Cardiac septum (tissue), 1 donor: Measurements from ENCODE around the gene GGCX. TPM values are rescaled to one million over a fixed set of nuclear protein-coding genes. Genes with fewer than 3 reads are reported as not detected.
"Not testable (repeated sequence)": the region's sequence is repeated elsewhere in the genome, so short reads cannot be mapped to it uniquely, and the experiment has no call there.

Experiments used
- DNase-seq: peaks from one replicate; pipeline ENCODE4 v3.0.0-alpha.2; 2020; ENCODE audit warnings: low spot score
- intact Hi-C: fragments of 100-400 bp; cut with DNase I; formaldehyde crosslinking; loops from one replicate; pipeline ENCODE4 v1.14.0; 2022
- total RNA-seq: library from RNA; stranded (reverse); fragmentation: NEBNext Ultra II Directional; extraction: Animal tissue kit (Norgen Biotek cat#: 25700); gene quantifications from one replicate; pipeline ENCODE4 v1.2.1, GENCODE V29; 2021
- donor health status: DM: no; HTN: no; CAD: no.

The GGCX gene
- total RNA-seq, 1 donor from 2014 or later: 23.3 TPM

- intact Hi-C loops: no loop called here
These were observed 17.2 kb upstream of the GGCX start for GRCh38 chr2:85578243-85579180.

GRCh38 chr2:85577386-85578242 is 16.3 kb upstream of the GGCX start, which contains the start of gene VAMP8:
VAMP8 (plus strand) TSS chr2:85577586; CDS start chr2:85577647, 61 bp downstream.
- DNase-seq: no peak
- intact Hi-C loops: no loop called here

More at GRCh38 chr2:85578243-85579180, 17.2 kb upstream of the GGCX start:
- DNase-seq: peak; percentile 83

- intact Hi-C loops: no loop called here
- DNase-seq: no peak
These were observed 15.7 kb upstream of the GGCX start for GRCh38 chr2:85577063-85577385.

GRCh38 chr2:85575739-85576138 is 14.4 kb upstream of the GGCX start:
- intact Hi-C loops: no loop called here
- no peak for DNase-seq

GRCh38 chr2:85566265-85566664 is 5.0 kb upstream of the GGCX start:
- intact Hi-C loops: no loop called here
- DNase-seq: no peak

GRCh38 chr2:85564144-85564563 is 2.9 kb upstream of the GGCX start:
- intact Hi-C loops: loop anchor here (5.0 kb wide), 1 partner anchor 38 kb away; the partner anchor contains the start of gene TMEM150A
- DNase-seq: no peak

- intact Hi-C loops: loop anchor here (1.0 to 5.0 kb wide), 2 partner anchors 22 to 41 kb away; partner anchors contain the start of genes MAT2A and TMEM150A
These were observed 447 bp downstream of the GGCX start for GRCh38 chr2:85560812-85561279.

GRCh38 chr2:85560403-85560726 is 928 bp downstream of the GGCX start:
- intact Hi-C loops: loop anchor here (5.0 kb wide), 1 partner anchor 42 kb away; the partner anchor contains the start of gene TMEM150A
- not testable (repeated sequence) for DNase-seq

More at GRCh38 chr2:85560812-85561279, 447 bp downstream of the GGCX start:
- DNase-seq: no peak

- no peak for DNase-seq
- intact Hi-C loops: no loop called here
These were observed 3.1 kb downstream of the GGCX start for GRCh38 chr2:85558160-85558559.

- DNase-seq: no peak
- intact Hi-C loops: no loop called here
These were observed 4.2 kb downstream of the GGCX start for GRCh38 chr2:85557130-85557529.

GRCh38 chr2:85554980-85555612 is 6.2 kb downstream of the GGCX start:
- intact Hi-C loops: no loop called here
- DNase-seq: no peak

- intact Hi-C loops: no loop called here
- no peak for DNase-seq
These were observed 8.1 kb downstream of the GGCX start for GRCh38 chr2:85553184-85553583.

- intact Hi-C loops: loop anchor here (1.0 kb wide), 1 partner anchor 131 kb away; no protein-coding TSS in a partner anchor
- DNase-seq: peak; percentile 88
These were observed 9.3 kb downstream of the GGCX start for GRCh38 chr2:85551698-85552678.

GRCh38 chr2:85550486-85550885 is 10.8 kb downstream of the GGCX start:
- intact Hi-C loops: no loop called here
- no peak for DNase-seq

GRCh38 chr2:85549826-85550225 is 11.5 kb downstream of the GGCX start:
- no peak for DNase-seq
- intact Hi-C loops: no loop called here

GRCh38 chr2:85549095-85549494 is 12.2 kb downstream of the GGCX start:
- intact Hi-C loops: no loop called here
- no peak for DNase-seq

- intact Hi-C loops: no loop called here
- no peak for DNase-seq
These were observed 12.7 kb downstream of the GGCX start for GRCh38 chr2:85548608-85548900.

- intact Hi-C loops: no loop called here
- DNase-seq: no peak
These were observed 13.3 kb downstream of the GGCX start for GRCh38 chr2:85547859-85548607.
